ENCODE measurements around the gene SH3TC2.

SH3TC2 gene

DNA sequence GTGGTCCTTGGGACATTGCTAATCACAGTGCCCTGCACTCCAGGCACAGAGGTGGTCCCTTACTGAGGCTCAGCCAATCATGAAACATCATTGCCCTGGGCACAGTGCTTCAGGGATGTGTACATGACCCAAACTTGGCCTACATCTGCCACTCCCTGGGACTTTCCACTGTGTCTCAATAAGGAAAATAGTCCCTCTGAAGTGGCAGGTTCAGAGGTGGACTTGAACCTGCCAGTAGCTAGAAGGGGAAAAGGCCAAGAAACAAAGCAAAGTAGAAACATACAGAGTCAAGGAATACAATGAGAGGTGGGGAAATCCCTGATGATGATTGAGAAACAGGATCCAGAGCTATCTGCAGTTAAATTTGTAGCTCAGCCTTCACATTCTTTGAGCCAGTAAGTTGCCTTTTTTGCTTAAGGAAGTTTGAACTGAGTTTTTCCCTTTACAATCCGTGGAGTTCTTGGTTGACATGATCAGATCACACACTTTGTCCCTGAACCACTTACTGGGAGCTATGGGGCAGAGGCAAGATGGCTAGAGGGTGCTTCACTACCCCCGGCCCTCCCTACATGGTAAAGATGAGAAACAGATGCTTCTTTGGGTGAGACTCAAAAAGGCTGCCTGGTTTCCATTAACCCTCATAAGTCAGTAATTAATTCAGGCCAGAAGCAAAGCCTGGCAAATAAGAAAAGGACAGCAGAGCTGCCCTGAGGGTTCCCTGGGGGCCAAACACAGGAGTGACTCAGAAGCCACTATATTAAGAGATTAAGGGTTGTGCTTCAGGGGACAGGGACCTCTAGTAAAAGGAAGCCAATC lies 57.6 kb downstream of the SH3TC2 start:
- intact Hi-C loops (cut with DNase I): no loop called here

DNA sequence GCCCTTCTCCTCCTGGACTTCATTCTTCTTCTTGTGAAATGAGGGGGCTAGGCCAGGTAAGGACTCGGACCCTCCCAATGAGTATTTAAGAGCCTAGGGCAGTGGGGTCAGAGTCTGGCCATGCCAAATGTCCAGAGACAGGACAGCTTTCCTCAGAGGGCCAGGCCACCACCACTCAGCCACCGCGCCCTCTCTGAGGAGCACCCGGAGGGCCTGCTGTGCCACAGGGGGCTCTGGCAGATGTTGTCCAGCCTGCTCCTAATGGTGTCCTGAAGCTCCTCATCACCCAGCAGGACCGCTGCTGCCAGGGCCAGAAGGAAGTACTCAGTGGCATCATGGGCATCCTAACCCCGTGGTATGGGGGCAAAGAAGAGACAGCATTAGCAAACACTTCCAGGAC lies 58.3 kb downstream of the SH3TC2 start:
- no peak for DNase-seq
- intact Hi-C loops (cut with DNase I): no loop called here

More for the DNA sequence above, 57.6 kb downstream of the SH3TC2 start:
- DNase-seq: no peak

GRCh38 chr5:149002761-149003689 lies 59.8 kb downstream of the SH3TC2 start:
- intact Hi-C loops (cut with DNase I): no loop called here
- no peak for DNase-seq

GRCh38 chr5:149002053-149002452 lies 60.8 kb downstream of the SH3TC2 start:
- intact Hi-C loops (cut with DNase I): no loop called here

DNA sequence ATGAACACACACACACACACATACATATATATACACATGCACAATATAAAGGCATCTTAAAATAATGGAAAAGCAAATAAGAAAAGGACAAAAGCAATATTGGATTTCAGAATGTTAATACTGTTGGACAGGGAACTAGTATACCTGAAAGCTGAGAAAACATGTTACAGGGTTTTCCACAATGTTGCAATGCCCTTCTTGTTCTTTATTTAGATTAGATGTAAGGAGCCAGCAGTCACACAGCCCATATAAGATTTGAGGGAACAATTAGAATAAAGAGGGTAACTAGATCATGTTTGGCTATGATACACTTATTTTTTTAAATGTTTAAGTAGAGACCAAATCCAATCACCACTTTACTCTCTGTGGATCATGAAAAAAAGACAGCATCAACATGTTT lies 61.7 kb downstream of the SH3TC2 start:
- intact Hi-C loops (cut with DNase I): no loop called here
- no peak for DNase-seq

More at GRCh38 chr5:149002053-149002452, 60.8 kb downstream of the SH3TC2 start:
- DNase-seq: no peak

DNA sequence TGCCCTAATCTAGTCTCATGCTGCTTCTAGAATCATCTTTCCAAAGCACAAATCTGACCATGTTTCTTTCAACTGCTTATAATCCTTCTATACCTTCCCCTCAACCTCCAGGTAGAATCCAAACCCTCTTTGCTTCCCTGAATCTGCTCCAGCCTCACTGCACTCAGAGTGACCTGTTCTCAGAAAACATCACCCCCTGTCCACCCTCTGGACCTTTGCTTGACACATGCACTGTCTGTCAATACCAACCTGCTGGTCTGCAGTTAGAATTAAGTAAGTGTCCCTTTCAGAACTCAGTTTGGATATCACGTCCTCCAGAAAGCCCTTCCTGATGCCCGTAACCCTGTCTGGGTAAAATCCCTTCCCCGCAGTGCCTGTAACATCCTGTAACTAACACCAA lies 63.1 kb downstream of the SH3TC2 start:
- intact Hi-C loops (cut with DNase I): no loop called here
- DNase-seq: no peak

GRCh38 chr5:148998174-148998797 lies 64.6 kb downstream of the SH3TC2 start:
- no peak for DNase-seq
- intact Hi-C loops (cut with DNase I): no loop called here

DNA sequence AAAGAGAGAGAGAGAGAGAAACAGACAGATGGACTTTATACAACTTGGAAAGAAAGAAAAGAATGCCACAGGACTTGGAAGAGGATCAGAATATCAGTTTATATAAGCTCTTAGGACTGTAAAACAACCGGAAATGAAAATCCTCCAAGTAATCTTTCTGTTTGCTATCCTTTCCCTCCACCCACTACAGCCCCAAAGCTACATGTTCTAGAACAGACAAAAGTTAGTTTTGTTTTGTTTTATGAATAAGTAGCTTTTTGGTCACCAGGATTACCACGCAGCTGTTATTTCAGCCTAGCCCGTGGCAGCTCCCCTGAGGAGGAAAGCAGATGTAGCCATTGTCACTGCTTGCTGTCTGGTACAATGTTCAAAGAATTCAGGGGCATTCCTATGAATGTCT lies 66.6 kb downstream of the SH3TC2 start:
- intact Hi-C loops (cut with DNase I): loop anchor here (2.0 kb wide), 1 partner anchor 255 kb away; no protein-coding TSS in a partner anchor
- DNase-seq: no peak

DNA sequence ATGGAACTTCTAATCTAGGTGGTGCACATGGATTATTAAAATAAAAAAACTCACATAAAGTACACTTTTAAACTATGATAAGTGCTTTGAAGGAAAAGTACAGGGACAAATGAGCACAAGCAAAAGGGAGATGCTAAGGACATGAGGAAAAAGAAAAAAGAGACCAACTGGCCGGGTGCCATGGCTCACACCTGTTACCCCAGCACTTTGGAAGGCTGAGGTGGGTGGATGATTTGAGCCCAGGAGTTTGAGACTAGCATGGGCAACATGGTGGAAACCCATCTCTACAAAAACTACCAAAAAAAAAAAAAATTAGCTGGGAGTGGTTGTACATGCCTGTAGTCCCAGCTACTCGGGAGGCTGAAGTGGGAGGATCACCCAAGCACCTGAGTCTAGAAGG lies 67.1 kb downstream of the SH3TC2 start:
- DNase-seq: no peak
- intact Hi-C loops (cut with DNase I): loop anchor here (2.0 kb wide), 1 partner anchor 255 kb away; no protein-coding TSS in a partner anchor

GRCh38 chr5:148993283-148993936 lies 69.5 kb downstream of the SH3TC2 start:
- DNase-seq: no peak
- intact Hi-C loops (cut with DNase I): no loop called here

DNA sequence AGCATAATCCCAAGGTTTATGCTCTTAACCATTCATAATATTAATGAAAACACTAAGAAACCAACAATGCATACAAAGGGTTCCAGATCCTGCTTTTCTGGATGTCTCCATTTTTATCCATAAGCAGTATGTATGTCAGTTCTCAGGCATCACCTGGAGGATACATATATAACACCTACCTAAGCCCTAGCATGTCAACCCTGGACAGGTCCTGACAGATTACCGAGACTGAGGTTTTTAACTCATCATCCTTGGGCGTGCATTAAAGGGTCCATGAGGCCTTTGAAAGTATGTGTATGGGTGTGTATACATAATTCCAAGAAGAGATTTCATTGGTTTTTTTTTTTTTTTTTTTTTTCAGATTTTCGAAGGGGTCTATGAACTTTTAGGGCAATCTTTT lies 70.6 kb downstream of the SH3TC2 start:
- intact Hi-C loops (cut with DNase I): no loop called here
- no peak for DNase-seq

GRCh38 chr5:148991566-148991965 lies 71.3 kb downstream of the SH3TC2 start:
- intact Hi-C loops (cut with DNase I): no loop called here
- DNase-seq: no peak

GRCh38 chr5:148990817-148991216 lies 72.0 kb downstream of the SH3TC2 start:
- no peak for DNase-seq
- intact Hi-C loops (cut with DNase I): no loop called here

DNA sequence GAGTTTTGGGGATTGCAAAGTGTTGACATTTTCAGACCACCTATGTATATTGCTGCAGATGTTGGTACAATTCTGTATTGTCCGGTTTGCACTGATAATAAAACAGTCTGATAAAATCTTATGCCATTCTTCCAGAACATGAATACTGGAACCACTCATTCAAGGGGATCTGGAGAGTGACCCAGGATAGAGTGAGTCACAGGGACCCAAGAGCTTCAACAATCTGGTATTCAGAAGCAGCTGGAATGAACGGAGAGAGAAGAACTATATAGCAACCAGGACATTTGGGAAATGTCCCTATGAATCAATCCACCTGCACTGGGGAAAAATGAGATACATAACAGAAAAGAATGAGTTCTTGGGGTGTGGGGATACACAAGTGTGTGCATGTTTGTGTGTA lies 73.3 kb downstream of the SH3TC2 start:
- no peak for DNase-seq
- intact Hi-C loops (cut with DNase I): no loop called here

- intact Hi-C loops (cut with DNase I): no loop called here
- DNase-seq: no peak
Measured at GRCh38 chr5:148988328-148988727, 74.5 kb downstream of the SH3TC2 start.

DNA sequence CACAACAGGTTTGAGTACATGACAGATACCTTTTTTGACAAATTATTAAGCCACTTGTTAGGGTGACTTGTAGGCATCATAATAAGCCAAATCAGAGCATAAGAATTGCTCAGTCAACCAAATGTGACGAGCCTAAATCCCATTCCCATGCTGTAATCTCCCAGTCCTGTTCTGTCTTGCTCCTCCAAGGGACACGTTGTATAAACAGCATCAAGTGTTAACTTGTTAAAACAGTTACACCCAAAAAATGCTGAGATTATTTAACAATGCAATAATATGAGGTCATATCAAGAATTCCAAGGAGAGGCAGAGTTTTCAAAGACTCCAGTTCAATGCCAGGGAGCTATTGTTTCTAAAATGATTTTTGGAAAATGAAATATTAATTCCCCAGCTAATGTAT lies 76.2 kb downstream of the SH3TC2 start:
- intact Hi-C loops (cut with DNase I): no loop called here
- no peak for DNase-seq

DNA sequence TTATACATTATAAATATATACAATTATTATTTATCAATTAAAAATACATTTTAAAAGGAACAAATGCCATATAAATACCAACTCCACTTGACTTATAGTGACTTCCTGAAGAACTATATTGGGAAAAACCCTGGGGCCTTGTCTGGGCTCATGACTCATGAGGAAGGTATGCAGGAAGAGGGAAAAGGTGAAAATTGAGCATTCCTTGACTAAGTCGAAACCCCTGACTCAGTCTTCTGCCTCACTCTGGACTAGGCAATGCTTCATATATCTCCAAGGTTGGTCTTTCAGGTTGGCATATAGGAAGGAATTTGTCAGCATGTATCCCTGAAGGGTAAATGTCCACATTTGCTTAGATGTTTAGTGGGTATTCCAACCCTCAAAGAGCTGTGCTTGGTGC lies 78.5 kb downstream of the SH3TC2 start:
- intact Hi-C loops (cut with DNase I): no loop called here

GRCh38 chr5:148981353-148981752 lies 81.5 kb downstream of the SH3TC2 start:
- no peak for DNase-seq
- intact Hi-C loops (cut with DNase I): no loop called here

More for the DNA sequence above, 78.5 kb downstream of the SH3TC2 start:
- DNase-seq: no peak

GRCh38 chr5:148980731-148981130 lies 82.1 kb downstream of the SH3TC2 start:
- intact Hi-C loops (cut with DNase I): no loop called here
- DNase-seq: no peak

GRCh38 chr5:148979083-148979723 lies 83.7 kb downstream of the SH3TC2 start:
- no peak for DNase-seq
- intact Hi-C loops (cut with DNase I): no loop called here
